Nephron (organoid): ENCODE results near the gene DISP3.

Experiments
- H3K27ac Mint-ChIP-seq, 3 experiments: 2 replicates each; pipeline ENCODE4 v1.8.0; 2020; ENCODE audit warnings: mixed read lengths in 3 of 3, mild to moderate bottlenecking in 2 of 3, moderate library complexity in 1 of 3
- H3K27me3 Mint-ChIP-seq: 2 replicates; pipeline ENCODE4 v1.8.0; 2021; ENCODE audit warnings: low read depth, mild to moderate bottlenecking, moderate library complexity, mixed read lengths
- H3K36me3 Mint-ChIP-seq: 2 replicates; pipeline ENCODE4 v1.8.0; 2020; ENCODE audit warnings: low read depth, mixed read lengths
- H3K4me1 Mint-ChIP-seq: 2 replicates; pipeline ENCODE4 v1.8.0; 2020; ENCODE audit warnings: mixed read lengths
- H3K4me3 Mint-ChIP-seq, 3 experiments: 2 replicates each; pipeline ENCODE4 v1.8.0; 2020; ENCODE audit warnings: mild to moderate bottlenecking in 3 of 3, mixed read lengths in 3 of 3, moderate library complexity in 2 of 3
- H3K9me3 Mint-ChIP-seq: 2 replicates; pipeline ENCODE4 v1.8.0; 2020; ENCODE audit warnings: mixed read lengths
- CTCF ChIP-seq, 3 experiments: fragments of 200-600 bp; sonication (generic); IDR thresholded peaks; one replicate each; pipeline ENCODE4 v1.5.0; 2021; ENCODE audit warnings: antibody characterized with exemption in 3 of 3; ENCODE audit not compliant: unreplicated experiment in 3 of 3

Gene DISP3

GRCh38 chr1:11530731-11531311, 51.9 kb downstream of the DISP3 start:
- TF ChIP-seq CTCF (IDR thresholded peaks at IDR 0.05; ENCODE audit: unreplicated experiment in 3 of 3) = no peak
- Mint-ChIP-seq H3K27ac (no peak overlapping the region), H3K4me3 (no peak overlapping the region), H3K4me1 (no peaks in the 10 kb centered on the region), H3K9me3 (no peaks in the 10 kb centered on the region), H3K36me3 (no peaks in the 10 kb centered on the region), H3K27me3 (peaks cover 11% of the 10 kb centered on the region)

GRCh38 chr1:11531314-11531870, 52.4 kb downstream of the DISP3 start:
- no peaks in the 10 kb centered on the region for H3K36me3 Mint-ChIP-seq
- TF ChIP-seq CTCF (IDR thresholded peaks at IDR 0.05; ENCODE audit: unreplicated experiment in 3 of 3) = no peak
- H3K27ac Mint-ChIP-seq = no peak overlapping the region
- no peaks in the 10 kb centered on the region for H3K9me3 Mint-ChIP-seq
- no peak overlapping the region for H3K4me3 Mint-ChIP-seq
- peaks cover 11% of the 10 kb centered on the region for H3K27me3 Mint-ChIP-seq
- H3K4me1 Mint-ChIP-seq = no peaks in the 10 kb centered on the region

GRCh38 chr1:11531943-11532342, 53.0 kb downstream of the DISP3 start:
- Mint-ChIP-seq H3K4me1 (no peaks in the 10 kb centered on the region), H3K27me3 (peaks cover 11% of the 10 kb centered on the region), H3K4me3 (no peak overlapping the region), H3K9me3 (no peaks in the 10 kb centered on the region), H3K36me3 (no peaks in the 10 kb centered on the region), H3K27ac (no peak overlapping the region)
- no peak for TF ChIP-seq CTCF (IDR thresholded peaks at IDR 0.05; ENCODE audit: unreplicated experiment in 3 of 3)

- Mint-ChIP-seq H3K4me1 (no peaks in the 10 kb centered on the region), H3K9me3 (no peaks in the 10 kb centered on the region), H3K4me3 (no peak overlapping the region), H3K27me3 (peaks cover 7% of the 10 kb centered on the region), H3K36me3 (no peaks in the 10 kb centered on the region), H3K27ac (no peak overlapping the region)
- no peak for TF ChIP-seq CTCF (IDR thresholded peaks at IDR 0.05; ENCODE audit: unreplicated experiment in 3 of 3)
These were observed 55.1 kb downstream of the DISP3 start for GRCh38 chr1:11533790-11534787.

- H3K27me3 Mint-ChIP-seq = peaks cover 9% of the 10 kb centered on the region
- H3K9me3 Mint-ChIP-seq = no peaks in the 10 kb centered on the region
- TF ChIP-seq CTCF (IDR thresholded peaks at IDR 0.05; ENCODE audit: unreplicated experiment in 3 of 3) = no peak
These were observed 55.9 kb downstream of the DISP3 start for GRCh38 chr1:11534846-11535245.

More at GRCh38 chr1:11534846-11535245, 55.9 kb downstream of the DISP3 start:
- Mint-ChIP-seq H3K4me1 (no peaks in the 10 kb centered on the region), H3K27ac (no peak overlapping the region), H3K36me3 (no peaks in the 10 kb centered on the region), H3K4me3 (no peak overlapping the region)
